GM12892 (cell line): ENCODE data around the gene ANO1.

Source experiments
- DNase-seq: peaks from one replicate; pipeline ENCODE4 v3.0.0; 2011; ENCODE audit not compliant: insufficient read length
- FAIRE-seq: peaks from 2 replicates; lab custom pipeline; 2011; peaks lifted over from hg19 to GRCh38; lab: Jason Lieb, UNC
- POLR2A ChIP-seq: IDR thresholded peaks from 2 replicates; pipeline ENCODE4 v1.6.1; 2011; ENCODE audit warnings: low read depth, low read length, control low read depth
- POLR2AphosphoS5 ChIP-seq: IDR thresholded peaks from 2 replicates; pipeline ENCODE4 v1.6.1; 2011; ENCODE audit warnings: low read depth, low read length, control low read depth
- TAF1 ChIP-seq: IDR thresholded peaks from 2 replicates; pipeline ENCODE4 v1.6.1; 2011; ENCODE audit warnings: low read depth, mild to moderate bottlenecking, control low read depth, low read length, borderline replicate concordance

The ANO1 gene

GRCh38 chr11:70167120-70167519 lies 89.0 kb downstream of the ANO1 start:
- FAIRE-seq = no peak
- no peak for DNase-seq
- no peak for TF ChIP-seq POLR2AphosphoS5
- no peak for TF ChIP-seq POLR2A
- no peak for TF ChIP-seq TAF1

GRCh38 chr11:70167723-70168404 lies 89.7 kb downstream of the ANO1 start:
- DNase-seq (no peak), FAIRE-seq (no peak)
- TF ChIP-seq POLR2AphosphoS5 (no peak), TAF1 (no peak), POLR2A (no peak)

GRCh38 chr11:70168405-70168754 lies 90.3 kb downstream of the ANO1 start:
- FAIRE-seq = no peak
- no peak for DNase-seq
- TF ChIP-seq POLR2A (no peak), POLR2AphosphoS5 (no peak), TAF1 (no peak)

- DNase-seq (no peak), FAIRE-seq (no peak)
- no peak for TF ChIP-seq POLR2AphosphoS5
- TF ChIP-seq TAF1 = no peak
- TF ChIP-seq POLR2A = no peak
Observed at GRCh38 chr11:70169127-70169526, 91.0 kb downstream of the ANO1 start.

GRCh38 chr11:70169632-70170031 lies 91.5 kb downstream of the ANO1 start:
- TF ChIP-seq TAF1 (no peak), POLR2AphosphoS5 (no peak), POLR2A (no peak)
- FAIRE-seq = no peak
- no peak for DNase-seq

GRCh38 chr11:70170596-70171210 lies 92.6 kb downstream of the ANO1 start:
- TF ChIP-seq TAF1 (no peak), POLR2A (no peak), POLR2AphosphoS5 (no peak)
- no peak for FAIRE-seq
- DNase-seq = no peak

- no peak for FAIRE-seq
- TF ChIP-seq POLR2AphosphoS5 (no peak), TAF1 (no peak), POLR2A (no peak)
- no peak for DNase-seq
Observed at GRCh38 chr11:70173018-70173417, 94.9 kb downstream of the ANO1 start.

GRCh38 chr11:70174547-70175235 lies 96.6 kb downstream of the ANO1 start:
- DNase-seq = no peak
- no peak for FAIRE-seq
- TF ChIP-seq TAF1 (no peak), POLR2A (no peak), POLR2AphosphoS5 (no peak)

- FAIRE-seq (no peak), DNase-seq (no peak)
- TF ChIP-seq TAF1 = no peak
- no peak for TF ChIP-seq POLR2A
- TF ChIP-seq POLR2AphosphoS5 = no peak
Observed at GRCh38 chr11:70175236-70175698, 97.2 kb downstream of the ANO1 start.

- no peak for TF ChIP-seq POLR2A
- no peak for TF ChIP-seq TAF1
- no peak for TF ChIP-seq POLR2AphosphoS5
- DNase-seq = peak; percentile 80
- FAIRE-seq = no peak
Observed at GRCh38 chr11:70176940-70177689, 99.0 kb downstream of the ANO1 start.

- no peak for DNase-seq
- no peak for FAIRE-seq
- TF ChIP-seq TAF1 (no peak), POLR2A (no peak), POLR2AphosphoS5 (no peak)
Observed at GRCh38 chr11:70180906-70181305, 102.8 kb downstream of the ANO1 start.

GRCh38 chr11:70182266-70182665 lies 104.1 kb downstream of the ANO1 start:
- no peak for DNase-seq
- no peak for TF ChIP-seq POLR2AphosphoS5
- TF ChIP-seq TAF1 = no peak
- no peak for TF ChIP-seq POLR2A
- no peak for FAIRE-seq

GRCh38 chr11:70183032-70183431 lies 104.9 kb downstream of the ANO1 start:
- TF ChIP-seq POLR2A (no peak), POLR2AphosphoS5 (no peak), TAF1 (no peak)
- FAIRE-seq = no peak
- DNase-seq = no peak
